Breast epithelium (tissue), 4 donors: ENCODE results near the gene AGPAT3. TPM values are rescaled to one million over a fixed set of nuclear protein-coding genes. Genes with fewer than 3 reads are reported as not detected.

ENCODE experiments used
- DNase-seq, 2 donors: peaks; one replicate each; pipeline ENCODE4 v3.0.0-alpha.2; 2019; ENCODE audit warnings: low spot score in 2 of 2
- H3K27ac ChIP-seq, 2 donors: fragments of 200-600 bp; sonication (generic) in 1 of 2; one replicate each; pipeline ENCODE4 v1.5.1; 2016 to 2019; ENCODE audit warnings: mild to moderate bottlenecking in 1 of 2
- H3K27me3 ChIP-seq, 2 donors: fragments of 200-600 bp; sonication (generic) in 1 of 2; one replicate each; pipeline versions ENCODE4 v1.5.1 to v1.6.0; 2017 to 2019; ENCODE audit warnings: control low read depth in 1 of 2, mild to moderate bottlenecking in 1 of 2
- H3K36me3 ChIP-seq: fragments of 200-600 bp; one replicate; pipeline ENCODE4 v1.5.1; 2019
- H3K4me1 ChIP-seq, 2 donors: fragments of 200-600 bp; sonication (generic); one replicate each; pipeline ENCODE4 v1.5.1; 2016 to 2019; ENCODE audit warnings: control low read depth in 1 of 2
- H3K4me3 ChIP-seq, 3 donors: fragments of 200-600 bp; sonication (generic); 1 replicate in 2 of 3; 2 replicates in 1 of 3; pipeline ENCODE4 v1.5.1; 2016 to 2019; ENCODE audit warnings: mild to moderate bottlenecking in 3 of 3, moderate library complexity in 2 of 3
- H3K9me3 ChIP-seq, 2 donors: fragments of 200-600 bp; sonication (generic) in 1 of 2; one replicate each; pipeline ENCODE4 v1.5.1; 2016 to 2019; ENCODE audit warnings: control low read depth in 1 of 2
- POLR2A ChIP-seq: fragments of 450-650 bp; IDR thresholded peaks from one replicate; pipeline ENCODE4 v1.6.1; 2016; ENCODE audit warnings: antibody characterized with exemption, mild to moderate bottlenecking, moderate library complexity
- POLR2AphosphoS5 ChIP-seq, 3 donors: sonication (generic); formaldehyde crosslinking; IDR thresholded peaks; one replicate each; pipeline ENCODE4 v1.6.1; 2017; ENCODE audit warnings: antibody characterized with exemption in 3 of 3
- intact Hi-C: fragments of 100-400 bp; cut with DNase I; formaldehyde crosslinking; loops from one replicate; pipeline ENCODE4 v1.15.1; 2023; ENCODE audit warnings: low total_unique reads
- total RNA-seq, 3 donors: library from RNA; depleted of rRNA; stranded (reverse); fragments of >200 nt; gene quantifications; one replicate each; pipeline ENCODE4 v1.1.0, GENCODE V29; 2016
- TF ChIP-seq, protein P1 (sequence below), 3 donors: fragments of 450-650 bp; IDR thresholded peaks; one replicate each; pipeline ENCODE4 v1.5.1; 2016 to 2017; ENCODE audit warnings: antibody characterized with exemption in 3 of 3, mild to moderate bottlenecking in 3 of 3, moderate library complexity in 3 of 3

AGPAT3 gene
- total RNA-seq, 3 donors from 2014 or later, result 27.2 to 35.8 (median 28.2) TPM

DNA sequence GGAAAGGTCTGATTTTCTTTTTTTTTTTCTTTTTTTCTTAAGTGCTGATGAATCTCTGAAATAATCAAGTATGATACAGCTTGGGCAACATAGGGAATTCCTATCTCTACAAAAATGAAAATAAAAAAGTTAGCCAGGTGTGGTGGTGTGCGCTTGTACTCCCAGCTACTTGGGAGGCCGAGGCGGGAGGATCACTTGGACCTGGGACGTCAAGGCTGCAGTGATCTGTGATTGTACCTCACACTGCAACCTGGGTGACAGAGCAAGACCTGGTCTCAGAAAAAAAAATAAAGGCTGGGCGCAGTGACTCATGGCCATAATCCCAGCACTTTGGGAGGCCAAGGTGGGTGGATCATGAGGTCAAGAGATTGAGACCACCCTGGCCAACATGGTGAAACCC lies 153.1 kb downstream of the AGPAT3 start:
- intact Hi-C loops, result no loop called here
- no peaks in the 10 kb centered on the region for H3K36me3 ChIP-seq
- TF ChIP-seq, protein P1, sequence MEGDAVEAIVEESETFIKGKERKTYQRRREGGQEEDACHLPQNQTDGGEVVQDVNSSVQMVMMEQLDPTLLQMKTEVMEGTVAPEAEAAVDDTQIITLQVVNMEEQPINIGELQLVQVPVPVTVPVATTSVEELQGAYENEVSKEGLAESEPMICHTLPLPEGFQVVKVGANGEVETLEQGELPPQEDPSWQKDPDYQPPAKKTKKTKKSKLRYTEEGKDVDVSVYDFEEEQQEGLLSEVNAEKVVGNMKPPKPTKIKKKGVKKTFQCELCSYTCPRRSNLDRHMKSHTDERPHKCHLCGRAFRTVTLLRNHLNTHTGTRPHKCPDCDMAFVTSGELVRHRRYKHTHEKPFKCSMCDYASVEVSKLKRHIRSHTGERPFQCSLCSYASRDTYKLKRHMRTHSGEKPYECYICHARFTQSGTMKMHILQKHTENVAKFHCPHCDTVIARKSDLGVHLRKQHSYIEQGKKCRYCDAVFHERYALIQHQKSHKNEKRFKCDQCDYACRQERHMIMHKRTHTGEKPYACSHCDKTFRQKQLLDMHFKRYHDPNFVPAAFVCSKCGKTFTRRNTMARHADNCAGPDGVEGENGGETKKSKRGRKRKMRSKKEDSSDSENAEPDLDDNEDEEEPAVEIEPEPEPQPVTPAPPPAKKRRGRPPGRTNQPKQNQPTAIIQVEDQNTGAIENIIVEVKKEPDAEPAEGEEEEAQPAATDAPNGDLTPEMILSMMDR (IDR thresholded peaks at IDR 0.05), result no peak
- TF ChIP-seq POLR2AphosphoS5 (IDR thresholded peaks at IDR 0.05), result no peak
- TF ChIP-seq POLR2A, result no peak
- H3K4me3 ChIP-seq, result no peak overlapping the region
- H3K9me3 ChIP-seq, result no peaks in the 10 kb centered on the region
- H3K27ac ChIP-seq, result no peak overlapping the region
- peaks cover 0 to 18% of the 10 kb centered on the region in 2 donors for H3K4me1 ChIP-seq
- DNase-seq, result no peak
- no peaks in the 10 kb centered on the region for H3K27me3 ChIP-seq

DNA sequence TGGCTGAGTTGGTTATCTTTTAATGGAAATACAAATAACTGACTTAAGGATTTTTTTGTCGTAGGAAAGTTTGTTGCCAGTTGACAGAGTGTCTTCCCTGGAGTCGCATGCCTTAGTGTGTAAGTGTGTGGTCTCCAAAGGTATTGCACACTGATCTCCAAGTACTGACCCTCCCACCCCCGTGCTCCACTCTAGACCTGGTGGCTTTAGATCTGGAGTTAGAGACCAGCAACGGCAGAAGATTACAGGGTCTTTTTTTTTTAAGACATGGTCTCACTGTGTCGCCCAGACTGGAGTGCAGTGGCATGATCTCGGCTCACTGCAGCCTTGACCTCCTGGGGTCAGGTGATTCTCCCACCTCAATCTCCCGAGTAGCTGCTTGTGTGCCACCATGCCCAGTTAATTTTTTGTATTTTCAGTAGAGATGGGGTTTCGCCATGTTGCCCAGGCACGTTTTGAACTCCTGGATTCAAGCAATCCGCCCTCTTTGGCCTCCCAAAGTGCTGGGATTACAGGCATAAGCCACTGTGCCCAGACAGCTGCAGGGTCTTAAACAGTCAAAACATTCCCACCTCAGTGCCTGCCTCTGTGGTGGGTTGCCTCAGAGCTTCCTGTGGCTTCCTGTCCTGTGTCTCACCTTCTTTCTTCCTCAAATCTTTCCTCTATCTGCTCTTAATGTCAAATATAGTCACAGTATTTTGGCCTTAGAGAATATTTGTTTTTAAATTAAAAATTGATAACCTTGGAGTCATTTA lies 154.0 kb downstream of the AGPAT3 start:
- Histone ChIP-seq H3K4me1 (peaks cover 0 to 9% of the 10 kb centered on the region in 2 donors), H3K27ac (no peak overlapping the region), H3K36me3 (no peaks in the 10 kb centered on the region), H3K4me3 (no peak overlapping the region), H3K9me3 (no peaks in the 10 kb centered on the region), H3K27me3 (no peaks in the 10 kb centered on the region)
- DNase-seq, result no peak
- intact Hi-C loops, result no loop called here
- TF ChIP-seq POLR2AphosphoS5 (IDR thresholded peaks at IDR 0.05) (no peak), POLR2A (no peak)
- TF ChIP-seq, protein P1 (IDR thresholded peaks at IDR 0.05), result no peak

- Histone ChIP-seq H3K4me1 (peaks cover 0 to 6% of the 10 kb centered on the region in 2 donors), H3K4me3 (no peak overlapping the region), H3K27ac (no peak overlapping the region), H3K27me3 (no peaks in the 10 kb centered on the region), H3K36me3 (no peaks in the 10 kb centered on the region), H3K9me3 (no peaks in the 10 kb centered on the region)
- TF ChIP-seq POLR2AphosphoS5 (IDR thresholded peaks at IDR 0.05) (no peak), POLR2A (no peak)
- TF ChIP-seq, protein P1 (IDR thresholded peaks at IDR 0.05), result no peak
- no peak for DNase-seq
- intact Hi-C loops, result no loop called here
These were observed 154.5 kb downstream of the AGPAT3 start for GRCh38 chr21:44019568-44019958.

- no peaks in the 10 kb centered on the region for H3K27me3 ChIP-seq
- H3K4me3 ChIP-seq, result no peak overlapping the region
- H3K9me3 ChIP-seq, result no peaks in the 10 kb centered on the region
- H3K36me3 ChIP-seq, result no peaks in the 10 kb centered on the region
- no peak for DNase-seq
- TF ChIP-seq POLR2A (no peak), POLR2AphosphoS5 (IDR thresholded peaks at IDR 0.05) (no peak)
- TF ChIP-seq, protein P1 (IDR thresholded peaks at IDR 0.05), result no peak
- intact Hi-C loops, result no loop called here
- peaks cover 0 to 6% of the 10 kb centered on the region in 2 donors for H3K4me1 ChIP-seq
- no peak overlapping the region for H3K27ac ChIP-seq
These were observed 155.5 kb downstream of the AGPAT3 start for GRCh38 chr21:44020551-44020950.

DNA sequence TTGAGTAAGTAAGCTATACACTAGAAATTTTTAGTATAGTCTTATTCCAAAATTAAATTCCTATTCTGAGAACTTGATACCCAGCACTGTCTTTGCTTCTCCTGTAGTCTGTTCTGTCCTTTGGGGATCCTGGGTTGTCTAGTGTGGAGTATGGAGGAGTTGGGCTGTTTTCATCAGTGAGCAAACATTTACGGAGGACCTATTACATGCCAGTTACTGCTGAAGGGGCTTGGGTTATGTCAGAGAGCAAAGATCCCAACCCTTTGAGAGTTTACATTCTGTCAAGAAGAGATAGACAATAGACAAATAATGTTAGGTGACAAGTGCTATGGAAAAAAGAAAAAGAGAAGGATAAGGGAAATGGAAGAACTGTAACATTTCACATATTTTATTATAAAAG lies 156.0 kb downstream of the AGPAT3 start:
- H3K36me3 ChIP-seq, result no peaks in the 10 kb centered on the region
- H3K4me3 ChIP-seq, result no peak overlapping the region
- no peaks in the 10 kb centered on the region for H3K27me3 ChIP-seq
- peaks cover 0 to under 1% of the 10 kb centered on the region in 2 donors for H3K4me1 ChIP-seq
- intact Hi-C loops, result no loop called here
- no peaks in the 10 kb centered on the region for H3K9me3 ChIP-seq
- no peak for DNase-seq
- no peak overlapping the region for H3K27ac ChIP-seq
- TF ChIP-seq, protein P1 (IDR thresholded peaks at IDR 0.05), result no peak
- TF ChIP-seq POLR2A, result no peak
- TF ChIP-seq POLR2AphosphoS5 (IDR thresholded peaks at IDR 0.05), result no peak
